ENCODE measurements around the gene HFE. TPM values are rescaled to one million over a fixed set of nuclear protein-coding genes. Genes with fewer than 3 reads are reported as not detected.
"Not testable (repeated sequence)": the region's sequence is repeated elsewhere in the genome, so short reads cannot be mapped to it uniquely, and the experiment has no call there.

Gene HFE
- polyA plus RNA-seq, 6 donors from 2014 or later = 0.47 to 3.3 (median 2.9) TPM; not detected in 1

GRCh38 chr6:26104457-26105108, 17.4 kb downstream of the HFE start:
- Mint-ChIP-seq H3K27ac (peak overlapping the region; percentile 97 to 100 (median 98)), H3K27me3 (peaks cover 0 to 4% (median 0%) of the 10 kb centered on the region in 3 donors), H3K4me3 (peak overlapping the region; percentile 86 to 99 (median 94)), H3K36me3 (no peaks in the 10 kb centered on the region), H3K4me1 (peaks cover 14 to 19% (median 18%) of the 10 kb centered on the region in 3 donors), H3K9me3 (peaks cover 0 to 15% (median 5%) of the 10 kb centered on the region in 7 donors)
- ATAC-seq (ENCODE audit: low read depth in 2 of 2) (peak in 1 of 2 donors; percentile 7), DNase-seq (no peak)

- H3K27me3 Mint-ChIP-seq = peaks cover 0 to 4% (median 0%) of the 10 kb centered on the region in 3 donors
- H3K9me3 Mint-ChIP-seq = peaks cover 0 to 15% (median 5%) of the 10 kb centered on the region in 7 donors
- ATAC-seq (ENCODE audit: low read depth in 2 of 2) = no peak
- H3K27ac Mint-ChIP-seq = peak overlapping the region in 2 of 6 donors; percentile 26 to 38
- no peaks in the 10 kb centered on the region for H3K36me3 Mint-ChIP-seq
- peaks cover 14 to 19% (median 18%) of the 10 kb centered on the region in 3 donors for H3K4me1 Mint-ChIP-seq
- no peak for DNase-seq
- H3K4me3 Mint-ChIP-seq = peak overlapping the region in 4 of 8 donors; percentile 15 to 66 (median 41)
Observed at GRCh38 chr6:26105109-26105730, 18.0 kb downstream of the HFE start.

- no peak for ATAC-seq (ENCODE audit: low read depth in 2 of 2)
- Mint-ChIP-seq H3K27ac (no peak overlapping the region), H3K27me3 (peaks cover 0 to 4% (median 0%) of the 10 kb centered on the region in 3 donors)
Observed at GRCh38 chr6:26105842-26106241, 18.6 kb downstream of the HFE start.

DNA sequence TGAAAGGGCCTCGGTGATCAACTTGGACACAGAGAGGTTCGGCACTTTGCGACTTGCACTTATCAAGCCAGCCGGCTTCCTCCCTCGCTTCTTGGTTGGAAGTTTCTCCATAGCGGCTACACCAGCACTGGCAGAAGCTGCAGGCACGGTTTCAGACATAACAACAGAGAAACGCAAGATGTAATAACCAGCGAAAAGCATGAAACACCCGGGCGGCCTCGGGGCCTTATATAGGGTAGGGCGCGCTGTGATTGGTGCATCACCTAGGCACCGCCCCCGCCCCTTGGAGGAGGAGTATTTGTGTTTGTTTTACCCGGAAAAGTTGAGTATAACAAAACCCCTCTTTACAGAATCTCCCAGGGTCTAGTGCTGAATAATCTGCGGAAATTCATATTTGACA, 20.7 kb downstream of the HFE start:
- DNase-seq = no peak
- H3K9me3 Mint-ChIP-seq = peaks cover 0 to 15% (median 5%) of the 10 kb centered on the region in 7 donors

More at GRCh38 chr6:26105842-26106241, 18.6 kb downstream of the HFE start:
- peaks cover 0 to 15% (median 5%) of the 10 kb centered on the region in 7 donors for H3K9me3 Mint-ChIP-seq
- H3K4me1 Mint-ChIP-seq = peaks cover 14 to 19% (median 18%) of the 10 kb centered on the region in 3 donors
- no peak for DNase-seq
- H3K36me3 Mint-ChIP-seq = no peaks in the 10 kb centered on the region
- H3K4me3 Mint-ChIP-seq = no peak overlapping the region

DNA sequence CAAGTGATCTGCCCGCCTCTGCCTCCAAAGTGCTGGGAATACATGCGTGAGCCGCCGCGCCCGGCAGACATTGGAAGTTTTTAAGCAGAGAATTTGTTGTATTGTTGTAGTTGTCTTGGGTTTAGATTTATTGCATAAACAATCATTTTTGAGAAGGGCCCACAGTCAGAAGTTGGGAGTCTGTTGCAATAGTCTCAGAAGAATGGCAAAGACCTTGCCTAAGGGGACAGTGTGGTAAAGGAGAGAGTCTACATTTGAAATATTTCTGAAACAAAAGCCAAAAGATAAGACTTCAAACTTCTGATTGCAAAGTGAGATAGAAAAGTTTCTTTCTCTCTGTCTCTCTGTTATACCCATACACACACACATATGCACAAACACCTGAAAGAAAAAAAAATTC, 22.5 kb downstream of the HFE start:
- Mint-ChIP-seq H3K27me3 (no peaks in the 10 kb centered on the region), H3K9me3 (peaks cover 0 to 5% (median 0%) of the 10 kb centered on the region in 7 donors), H3K4me3 (no peak overlapping the region), H3K27ac (no peak overlapping the region), H3K4me1 (peaks cover 0 to 3% (median 0%) of the 10 kb centered on the region in 3 donors), H3K36me3 (no peaks in the 10 kb centered on the region)
- ATAC-seq (ENCODE audit: low read depth in 2 of 2) (no peak), DNase-seq (no peak)

More for the DNA sequence above, 20.7 kb downstream of the HFE start:
- no peak for ATAC-seq (ENCODE audit: low read depth in 2 of 2)
- peaks cover 0 to 4% (median 0%) of the 10 kb centered on the region in 3 donors for H3K27me3 Mint-ChIP-seq
- peak overlapping the region in 1 of 8 donors; percentile 65 for H3K4me3 Mint-ChIP-seq
- H3K27ac Mint-ChIP-seq = peak overlapping the region in 1 of 6 donors; percentile 7
- H3K36me3 Mint-ChIP-seq = no peaks in the 10 kb centered on the region
- peaks cover 12 to 18% (median 17%) of the 10 kb centered on the region in 3 donors for H3K4me1 Mint-ChIP-seq

- Mint-ChIP-seq H3K27me3 (no peaks in the 10 kb centered on the region), H3K9me3 (no peaks in the 10 kb centered on the region), H3K36me3 (no peaks in the 10 kb centered on the region), H3K27ac (no peak overlapping the region), H3K4me1 (no peaks in the 10 kb centered on the region), H3K4me3 (no peak overlapping the region)
- no peak for ATAC-seq (ENCODE audit: low read depth in 2 of 2)
- no peak for DNase-seq
Observed at GRCh38 chr6:26113570-26113969, 26.3 kb downstream of the HFE start.

DNA sequence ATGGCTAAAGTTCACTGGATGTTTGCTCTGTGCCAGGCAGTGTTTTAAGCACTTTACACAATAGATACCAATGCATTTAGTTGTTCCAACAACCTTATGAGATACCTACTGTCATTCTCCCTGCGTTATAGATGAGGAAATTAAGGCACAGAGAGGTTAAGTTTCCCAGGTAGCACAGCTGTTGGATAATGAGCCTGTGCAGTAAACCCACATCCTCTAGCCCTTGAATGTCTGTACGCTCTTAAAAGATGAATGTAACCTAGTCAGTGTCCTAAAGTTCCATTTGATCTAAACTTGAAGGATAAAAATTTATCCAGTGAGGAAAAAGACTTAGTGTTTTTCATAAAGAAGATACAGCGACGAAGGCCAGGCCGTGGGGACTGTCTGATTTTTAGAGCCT, 28.0 kb downstream of the HFE start:
- no peaks in the 10 kb centered on the region for H3K9me3 Mint-ChIP-seq
- no peaks in the 10 kb centered on the region for H3K27me3 Mint-ChIP-seq
- no peak for ATAC-seq (ENCODE audit: low read depth in 2 of 2)
- H3K27ac Mint-ChIP-seq = no peak overlapping the region
- no peaks in the 10 kb centered on the region for H3K36me3 Mint-ChIP-seq
- no peaks in the 10 kb centered on the region for H3K4me1 Mint-ChIP-seq
- no peak overlapping the region for H3K4me3 Mint-ChIP-seq
- no peak for DNase-seq

GRCh38 chr6:26116267-26116666, 29.0 kb downstream of the HFE start:
- ATAC-seq (ENCODE audit: low read depth in 2 of 2) (no peak), DNase-seq (no peak)
- peaks cover 0 to 2% (median under 1%) of the 10 kb centered on the region in 3 donors for H3K4me1 Mint-ChIP-seq
- H3K36me3 Mint-ChIP-seq = peaks cover 3 to 6% of the 10 kb centered on the region in 2 donors
- H3K27ac Mint-ChIP-seq = no peak overlapping the region
- H3K27me3 Mint-ChIP-seq = no peaks in the 10 kb centered on the region
- no peak overlapping the region for H3K4me3 Mint-ChIP-seq
- H3K9me3 Mint-ChIP-seq = peaks cover 0 to 5% (median under 1%) of the 10 kb centered on the region in 7 donors

DNA sequence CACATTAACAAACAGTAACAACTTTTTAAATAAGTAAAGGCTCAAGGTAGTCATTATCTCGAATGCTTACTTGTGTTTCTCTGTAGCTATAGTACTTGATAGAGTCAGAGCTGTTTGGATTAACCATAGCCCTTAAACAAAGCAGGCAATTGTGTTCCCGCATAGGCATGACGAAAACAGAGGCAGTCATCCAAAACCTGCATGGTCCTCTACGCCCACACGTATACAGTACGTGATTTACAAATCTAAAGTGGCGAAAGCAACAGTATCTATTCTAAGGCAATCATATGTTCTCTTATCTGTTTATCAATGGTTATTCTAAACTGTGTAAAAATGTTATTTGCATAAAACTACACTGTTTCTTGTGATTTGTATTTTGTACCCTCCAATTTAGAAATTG, 31.8 kb downstream of the HFE start:
- DNase-seq (no peak), ATAC-seq (ENCODE audit: low read depth in 2 of 2) (no peak)
- H3K27ac Mint-ChIP-seq = no peak overlapping the region
- peaks cover 15 to 17% of the 10 kb centered on the region in 2 donors for H3K36me3 Mint-ChIP-seq
- H3K27me3 Mint-ChIP-seq = no peaks in the 10 kb centered on the region
- peaks cover 4 to 18% (median 15%) of the 10 kb centered on the region in 7 donors for H3K9me3 Mint-ChIP-seq
- no peak overlapping the region for H3K4me3 Mint-ChIP-seq
- peaks cover 17 to 22% (median 17%) of the 10 kb centered on the region in 3 donors for H3K4me1 Mint-ChIP-seq

DNA sequence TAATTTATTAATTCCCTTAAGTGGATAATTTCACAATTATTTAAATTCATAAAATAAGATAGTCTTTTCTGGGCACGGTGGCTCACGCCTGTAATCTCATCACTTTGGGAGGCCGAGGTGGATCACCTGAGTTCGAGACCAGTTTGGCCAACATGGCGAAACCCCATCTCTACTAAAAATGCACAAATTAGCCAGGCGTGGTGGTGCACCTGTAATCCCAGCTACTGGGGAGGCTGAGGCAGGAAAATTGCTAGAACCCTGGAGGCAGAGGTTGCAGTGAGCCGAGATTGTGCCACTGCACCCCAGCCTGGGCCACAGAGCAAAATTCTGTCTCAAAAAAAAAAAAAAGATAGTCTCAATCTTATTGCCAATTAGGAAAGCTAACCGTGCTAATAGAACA, 32.9 kb downstream of the HFE start:
- H3K9me3 Mint-ChIP-seq = peaks cover 4 to 18% (median 15%) of the 10 kb centered on the region in 7 donors

GRCh38 chr6:26120807-26121140, 33.5 kb downstream of the HFE start:
- DNase-seq = no peak
- H3K27me3 Mint-ChIP-seq = no peaks in the 10 kb centered on the region
- H3K36me3 Mint-ChIP-seq = peaks cover 23 to 28% of the 10 kb centered on the region in 2 donors
- no peak for ATAC-seq (ENCODE audit: low read depth in 2 of 2)
- H3K4me1 Mint-ChIP-seq = peaks cover 17 to 22% (median 19%) of the 10 kb centered on the region in 3 donors
- peaks cover 4 to 18% (median 15%) of the 10 kb centered on the region in 7 donors for H3K9me3 Mint-ChIP-seq
- no peak overlapping the region for H3K27ac Mint-ChIP-seq
- H3K4me3 Mint-ChIP-seq = no peak overlapping the region

More for the DNA sequence above, 32.9 kb downstream of the HFE start:
- not testable (repeated sequence) for H3K27me3 Mint-ChIP-seq; H3K4me3 Mint-ChIP-seq; DNase-seq; ATAC-seq (ENCODE audit: low read depth in 2 of 2); H3K27ac Mint-ChIP-seq
- H3K4me1 Mint-ChIP-seq = peaks cover 17 to 22% (median 19%) of the 10 kb centered on the region in 3 donors
- H3K36me3 Mint-ChIP-seq = peaks cover 23 to 26% of the 10 kb centered on the region in 2 donors

- peaks cover 17 to 23% (median 19%) of the 10 kb centered on the region in 3 donors for H3K4me1 Mint-ChIP-seq
- no peak for DNase-seq
- H3K27me3 Mint-ChIP-seq = no peaks in the 10 kb centered on the region
- H3K27ac Mint-ChIP-seq = peak overlapping the region in 2 of 6 donors; percentile 16 to 87
- H3K9me3 Mint-ChIP-seq = peaks cover 4 to 18% (median 15%) of the 10 kb centered on the region in 7 donors
- H3K36me3 Mint-ChIP-seq = peaks cover 27 to 30% of the 10 kb centered on the region in 2 donors
- no peak for ATAC-seq (ENCODE audit: low read depth in 2 of 2)
- peak overlapping the region in 5 of 8 donors; percentile 36 to 86 (median 55) for H3K4me3 Mint-ChIP-seq
Observed at GRCh38 chr6:26121141-26122004, 34.1 kb downstream of the HFE start.

GRCh38 chr6:26122005-26122388, 34.8 kb downstream of the HFE start:
- peak overlapping the region in 4 of 6 donors; percentile 99 to 100 (median 99) for H3K27ac Mint-ChIP-seq
- H3K9me3 Mint-ChIP-seq = peaks cover 4 to 18% (median 15%) of the 10 kb centered on the region in 7 donors
- peaks cover 34 to 36% of the 10 kb centered on the region in 2 donors for H3K36me3 Mint-ChIP-seq
- no peaks in the 10 kb centered on the region for H3K27me3 Mint-ChIP-seq
- H3K4me3 Mint-ChIP-seq = peak overlapping the region in 7 of 8 donors; percentile 95 to 100 (median 99)
- peaks cover 23 to 29% (median 26%) of the 10 kb centered on the region in 3 donors for H3K4me1 Mint-ChIP-seq
- no peak for ATAC-seq (ENCODE audit: low read depth in 2 of 2)
- DNase-seq = no peak

Data from naive B cell (primary cell).